HG02571 (cell line): ENCODE results near the gene PSMB2.

Source experiments
- ATAC-seq: cut with Tn5 transposase; IDR thresholded peaks from one replicate; pipeline ENCODE4 v1.9.1; 2021; ENCODE audit warnings: mild to moderate bottlenecking, moderate library complexity; ENCODE audit not compliant: unreplicated experiment

The PSMB2 gene

GRCh38 chr1:35644204-35644603 is 2.9 kb upstream of the PSMB2 start:
- ATAC-seq = no peak

- no peak for ATAC-seq
Observed at GRCh38 chr1:35642471-35642955, 1.2 kb upstream of the PSMB2 start.

GRCh38 chr1:35640380-35641232 is 720 bp downstream of the PSMB2 start:
- ATAC-seq = no peak

GRCh38 chr1:35637401-35637809 is 3.9 kb downstream of the PSMB2 start:
- ATAC-seq = no peak

GRCh38 chr1:35633547-35633946 is 7.8 kb downstream of the PSMB2 start:
- no peak for ATAC-seq

GRCh38 chr1:35631396-35631795 is 9.9 kb downstream of the PSMB2 start:
- no peak for ATAC-seq

- no peak for ATAC-seq
Observed at GRCh38 chr1:35629051-35629450, 12.3 kb downstream of the PSMB2 start.

- no peak for ATAC-seq
Observed at GRCh38 chr1:35623832-35624231, 17.5 kb downstream of the PSMB2 start.

- no peak for ATAC-seq
Observed at GRCh38 chr1:35622510-35623178, 18.7 kb downstream of the PSMB2 start.

GRCh38 chr1:35619237-35620121 is 21.8 kb downstream of the PSMB2 start:
- ATAC-seq = no peak

- no peak for ATAC-seq
Observed at GRCh38 chr1:35615440-35615839, 25.9 kb downstream of the PSMB2 start.

- no peak for ATAC-seq
Observed at GRCh38 chr1:35611655-35612054, 29.7 kb downstream of the PSMB2 start.

- no peak for ATAC-seq
Observed at GRCh38 chr1:35605867-35606182, 35.5 kb downstream of the PSMB2 start.

- ATAC-seq = no peak
Observed at GRCh38 chr1:35605071-35605866, 36.1 kb downstream of the PSMB2 start.

GRCh38 chr1:35603941-35604340 is 37.4 kb downstream of the PSMB2 start:
- ATAC-seq = no peak

- no peak for ATAC-seq
Observed at GRCh38 chr1:35603468-35603867, 37.9 kb downstream of the PSMB2 start.

- no peak for ATAC-seq
Observed at GRCh38 chr1:35600593-35600992, 40.7 kb downstream of the PSMB2 start.

- no peak for ATAC-seq
Observed at GRCh38 chr1:35599411-35599810, 41.9 kb downstream of the PSMB2 start.

- ATAC-seq = no peak
Observed at GRCh38 chr1:35598895-35599294, 42.4 kb downstream of the PSMB2 start.

GRCh38 chr1:35597870-35598269 is 43.5 kb downstream of the PSMB2 start:
- ATAC-seq = no peak

GRCh38 chr1:35595684-35596083 is 45.6 kb downstream of the PSMB2 start:
- ATAC-seq = no peak
